Keratinocyte (primary cell): ENCODE measurements around the gene NT5M.

Experiments
- EZH2 ChIP-seq: IDR thresholded peaks from one replicate; pipeline ENCODE4 v1.6.1; 2012; ENCODE audit warnings: inconsistent platforms, mild to moderate bottlenecking, low read length, moderate library complexity
- TF ChIP-seq, protein P1 (sequence below), 3 experiments: IDR thresholded peaks in 1 of 3; conservative IDR thresholded peaks in 1 of 3; optimal IDR thresholded peaks in 1 of 3; 2 replicates in 2 of 3; 3 replicates in 1 of 3; pipeline versions ENCODE3 to v1.5.1; 2011; ENCODE audit warnings: low read length in 3 of 3, mild to moderate bottlenecking in 3 of 3, moderate library complexity in 2 of 3, control low read depth in 1 of 3, inconsistent platforms in 1 of 3; ENCODE audit not compliant: insufficient read depth in 2 of 3; ENCODE audit errors: extremely low read depth in 1 of 3

DNA sequence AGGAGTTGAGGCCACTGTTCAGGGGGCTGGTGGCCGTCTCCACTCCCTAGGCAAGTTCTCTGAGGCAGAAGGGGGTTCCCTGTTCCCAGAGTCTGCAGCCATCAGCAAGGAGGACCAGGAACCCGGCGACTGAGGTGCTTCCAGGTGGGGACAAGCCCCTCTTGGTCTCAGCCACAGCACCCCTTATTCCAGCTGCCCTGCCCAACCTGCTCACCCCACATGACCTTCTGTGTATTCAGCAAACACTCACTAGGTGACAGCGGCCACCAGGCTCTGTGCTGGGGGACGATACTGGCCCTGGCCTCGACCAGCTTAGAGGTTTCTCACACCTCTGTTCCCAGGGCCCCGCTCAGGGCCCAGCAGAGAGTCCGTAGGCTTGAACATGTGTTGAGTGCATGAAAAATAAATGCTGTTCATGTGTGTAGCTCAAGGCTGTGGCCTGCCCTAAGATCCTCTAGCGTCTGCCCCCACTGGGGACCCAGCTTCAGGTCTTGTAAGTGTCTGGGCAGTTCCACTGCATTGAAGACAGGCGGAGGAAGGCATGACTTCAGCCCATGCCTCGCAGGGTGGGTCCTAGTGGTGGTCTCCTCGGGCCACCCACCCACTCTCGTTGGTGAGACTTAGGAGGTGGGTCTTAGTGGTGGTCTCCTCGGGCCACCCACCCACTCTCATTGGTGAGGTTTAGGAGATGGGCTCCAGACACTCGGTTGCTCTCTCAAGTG lies 44.2 kb downstream of the NT5M start:
- TF ChIP-seq, protein P1, sequence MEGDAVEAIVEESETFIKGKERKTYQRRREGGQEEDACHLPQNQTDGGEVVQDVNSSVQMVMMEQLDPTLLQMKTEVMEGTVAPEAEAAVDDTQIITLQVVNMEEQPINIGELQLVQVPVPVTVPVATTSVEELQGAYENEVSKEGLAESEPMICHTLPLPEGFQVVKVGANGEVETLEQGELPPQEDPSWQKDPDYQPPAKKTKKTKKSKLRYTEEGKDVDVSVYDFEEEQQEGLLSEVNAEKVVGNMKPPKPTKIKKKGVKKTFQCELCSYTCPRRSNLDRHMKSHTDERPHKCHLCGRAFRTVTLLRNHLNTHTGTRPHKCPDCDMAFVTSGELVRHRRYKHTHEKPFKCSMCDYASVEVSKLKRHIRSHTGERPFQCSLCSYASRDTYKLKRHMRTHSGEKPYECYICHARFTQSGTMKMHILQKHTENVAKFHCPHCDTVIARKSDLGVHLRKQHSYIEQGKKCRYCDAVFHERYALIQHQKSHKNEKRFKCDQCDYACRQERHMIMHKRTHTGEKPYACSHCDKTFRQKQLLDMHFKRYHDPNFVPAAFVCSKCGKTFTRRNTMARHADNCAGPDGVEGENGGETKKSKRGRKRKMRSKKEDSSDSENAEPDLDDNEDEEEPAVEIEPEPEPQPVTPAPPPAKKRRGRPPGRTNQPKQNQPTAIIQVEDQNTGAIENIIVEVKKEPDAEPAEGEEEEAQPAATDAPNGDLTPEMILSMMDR (optimal IDR thresholded peaks at IDR 0.05 in 1 of 3, IDR thresholded peaks at IDR 0.05 in 1 of 3, conservative IDR thresholded peaks at IDR 0.05 in 1 of 3; ENCODE audit: extremely low read depth in 1 of 3, insufficient read depth in 2 of 3, low read length in 3 of 3), result no peak
- TF ChIP-seq EZH2, result no peak
